HCT116 (cell line): ENCODE data around the gene NAA60. TPM values are rescaled to one million over a fixed set of nuclear protein-coding genes. Genes with fewer than 3 reads are reported as not detected.

ENCODE experiments used
- ATAC-seq: fragments of 200-7000 bp; cut with Tn5 transposase; 2 replicates; pipeline ENCODE4 v1.9.1; 2020; ENCODE audit warnings: mild to moderate bottlenecking, moderate library complexity
- BruUV-seq: library from RNA; stranded (reverse); fragments of 400-500 nt; replicated peaks from 2 replicates; lab custom pipeline; 2021; lab: Mats Ljungman, UMichigan
- CTCF ChIA-PET: fragments of 300-600 bp; sonication (Branson Sonifier 250); formaldehyde crosslinking; loops from one replicate; lab custom pipeline; 2021; ENCODE audit warnings: antibody characterized with exemption; lab: Charles Lee
- POLR2A ChIA-PET: fragments of 300-600, 350-600 bp; sonication (Branson Sonifier 250); formaldehyde crosslinking; loops from one replicate; lab custom pipeline; 2021; ENCODE audit warnings: antibody characterized with exemption; lab: Charles Lee
- RAD21 ChIA-PET, 2 experiments: fragments of 300-600 bp; sonication (Branson Sonifier 250); formaldehyde crosslinking; loops; one replicate each; lab custom pipeline; 2023; ENCODE audit warnings: low total read pairs in 2 of 2; ENCODE audit not compliant: uncharacterized antibody in 2 of 2, unreplicated experiment in 2 of 2, low non-redundant PET in 1 of 2; lab: Charles Lee
- DNase-seq: peaks from one replicate; pipeline ENCODE4 v3.0.0-alpha.2; 2010; ENCODE audit warnings: low read depth, low spot score
- H2AFZ ChIP-seq: fragments of 200-600 bp; shearing (Covaris generic), sonication (generic); 2 replicates; pipeline ENCODE4 v1.6.1; 2017; ENCODE audit warnings: low read depth, mixed run types, mixed read lengths, antibody characterized with exemption, low read length; ENCODE audit not compliant: poor library complexity, severe bottlenecking
- H3K27ac ChIP-seq: 2 replicates; pipeline ENCODE4 v1.5.1; 2012; ENCODE audit warnings: low read depth, low read length
- H3K27me3 ChIP-seq: fragments of 200-600 bp; sonication (generic); 2 replicates; pipeline ENCODE4 v1.6.1; 2016; ENCODE audit warnings: mixed run types, low read length, mixed read lengths; ENCODE audit not compliant: insufficient read depth
- H3K36me3 ChIP-seq, 2 experiments: fragments of 200-500 bp in 1 of 2; fragments of 200-600 bp in 1 of 2; sonication (Bioruptor generic) in 1 of 2; sonication (generic) in 1 of 2; 2 replicates each; pipeline versions ENCODE4 v1.5.1 to v1.6.1; 2014 to 2016; ENCODE audit warnings: low read length in 2 of 2, inconsistent platforms in 1 of 2, mixed read lengths in 1 of 2, mixed run types in 1 of 2; ENCODE audit not compliant: insufficient read depth in 2 of 2, control insufficient read depth in 1 of 2
- H3K4me1 ChIP-seq, 2 experiments: fragments of 200-600 bp in 1 of 2; sonication (generic) in 1 of 2; 2 replicates each; pipeline versions ENCODE4 v1.5.1 to v1.6.1; 2012 to 2017; ENCODE audit warnings: low read length in 2 of 2, inconsistent platforms in 1 of 2, mild to moderate bottlenecking in 1 of 2, mixed read lengths in 1 of 2, mixed run types in 1 of 2, moderate library complexity in 1 of 2; ENCODE audit not compliant: insufficient read depth in 2 of 2, control insufficient read depth in 1 of 2
- H3K4me2 ChIP-seq: fragments of 200-600 bp; sonication (generic); 2 replicates; pipeline ENCODE4 v1.6.1; 2017; ENCODE audit warnings: mixed run types, low read length, mixed read lengths
- H3K4me3 ChIP-seq, 2 experiments: fragments of 200-600 bp in 1 of 2; sonication (generic) in 1 of 2; replicated peaks in 1 of 2; 2 replicates each; pipeline ENCODE4 v1.5.1; 2011 to 2016; ENCODE audit warnings: low read length in 2 of 2, control low read depth in 1 of 2, low read depth in 1 of 2, mild to moderate bottlenecking in 1 of 2, mixed read lengths in 1 of 2, mixed run types in 1 of 2
- H3K79me2 ChIP-seq: fragments of 200-600 bp; sonication (generic); 2 replicates; pipeline ENCODE4 v1.6.1; 2017; ENCODE audit warnings: mild to moderate bottlenecking, mixed run types, low read length, moderate library complexity, mixed read lengths; ENCODE audit not compliant: insufficient read depth
- H3K9ac ChIP-seq: fragments of 200-600 bp; sonication (generic); 2 replicates; pipeline ENCODE4 v1.6.1; 2016; ENCODE audit warnings: low read length, mixed read lengths
- H3K9me2 ChIP-seq: fragments of 200-600 bp; sonication (generic), shearing (Covaris generic); 2 replicates; pipeline ENCODE4 v1.6.1; 2017; ENCODE audit warnings: mixed run types, mild to moderate bottlenecking, moderate library complexity; ENCODE audit not compliant: insufficient read depth
- H3K9me3 ChIP-seq, 2 experiments: fragments of 200-500 bp in 1 of 2; fragments of 200-600 bp in 1 of 2; sonication (Bioruptor generic) in 1 of 2; sonication (generic) in 1 of 2; 2 replicates each; pipeline ENCODE4 v1.6.1; 2014 to 2017; ENCODE audit warnings: low read length in 2 of 2, mixed read lengths in 2 of 2, inconsistent platforms in 1 of 2, low read depth in 1 of 2, mild to moderate bottlenecking in 1 of 2, mixed run types in 1 of 2, moderate library complexity in 1 of 2; ENCODE audit not compliant: control insufficient read depth in 1 of 2, insufficient read depth in 1 of 2
- H4K20me1 ChIP-seq: fragments of 200-600 bp; sonication (generic), shearing (Covaris generic); 2 replicates; pipeline ENCODE4 v1.6.1; 2017; ENCODE audit warnings: mixed run types, mild to moderate bottlenecking, moderate library complexity; ENCODE audit not compliant: insufficient read depth
- ATF3 ChIP-seq: IDR thresholded peaks from 2 replicates; pipeline ENCODE4 v1.6.1; 2012
- CBX3 ChIP-seq: IDR thresholded peaks from 2 replicates; pipeline ENCODE4 v1.6.1; 2012; ENCODE audit warnings: low read depth
- CEBPB ChIP-seq: IDR thresholded peaks from 2 replicates; pipeline ENCODE4 v1.6.1; 2012; ENCODE audit warnings: low read depth
- CTCF ChIP-seq, 3 experiments: fragments of 200-600 bp in 1 of 3; sonication (generic) in 1 of 3; IDR thresholded peaks in 2 of 3; conservative IDR thresholded peaks in 1 of 3; 2 replicates each; pipeline ENCODE4 v1.5.1; 2012 to 2017; ENCODE audit warnings: low read depth in 2 of 3, low read length in 2 of 3, antibody characterized with exemption in 1 of 3, borderline replicate concordance in 1 of 3, control low read depth in 1 of 3, mild to moderate bottlenecking in 1 of 3, mixed read lengths in 1 of 3, mixed run types in 1 of 3, moderate library complexity in 1 of 3; ENCODE audit not compliant: insufficient read depth in 1 of 3
- ELF1 ChIP-seq: IDR thresholded peaks from 2 replicates; pipeline ENCODE4 v1.6.1; 2012; ENCODE audit warnings: low read depth, borderline replicate concordance
- EZH2phosphoT487 ChIP-seq: fragments of 200-600 bp; IDR thresholded peaks from 2 replicates; pipeline ENCODE4 v1.6.1; 2018; ENCODE audit warnings: antibody characterized with exemption, borderline replicate concordance
- FOSL1 ChIP-seq: IDR thresholded peaks from 2 replicates; pipeline ENCODE4 v1.6.1; 2012; ENCODE audit warnings: low read depth
- POLR2A ChIP-seq: IDR thresholded peaks from 2 replicates; pipeline ENCODE4 v1.7.0; 2011; ENCODE audit warnings: borderline replicate concordance; ENCODE audit not compliant: insufficient read depth, insufficient read length; ENCODE audit errors: extremely low read depth
- POLR2AphosphoS5 ChIP-seq: IDR thresholded peaks from 2 replicates; pipeline ENCODE4 v1.6.1; 2011; ENCODE audit warnings: mild to moderate bottlenecking, low read depth, low read length, moderate library complexity
- SIN3A ChIP-seq: IDR thresholded peaks from 2 replicates; pipeline ENCODE4 v1.6.1; 2012; ENCODE audit warnings: low read depth
- SRF ChIP-seq: IDR thresholded peaks from 2 replicates; pipeline ENCODE4 v1.6.1; 2012; ENCODE audit warnings: low read depth
- TCF7L2 ChIP-seq: IDR thresholded peaks from 2 replicates; pipeline ENCODE4 v1.7.0; 2011; ENCODE audit warnings: borderline replicate concordance, inconsistent platforms; ENCODE audit not compliant: insufficient read depth, insufficient read length; ENCODE audit errors: extremely low read depth
- ZBTB33 ChIP-seq: IDR thresholded peaks from 2 replicates; pipeline ENCODE4 v1.6.1; 2011; ENCODE audit warnings: mild to moderate bottlenecking, low read length, moderate library complexity; ENCODE audit not compliant: insufficient replicate concordance; ENCODE audit errors: extremely low read depth
- ZFX ChIP-seq: fragments of 450-650 bp; IDR thresholded peaks from 2 replicates; pipeline ENCODE4 v1.6.1; 2017
- intact Hi-C: fragments of 100-400 bp; cut with micrococcal nuclease; formaldehyde crosslinking; loops from 2 replicates; pipeline ENCODE4 v1.10.0; 2022
- total RNA-seq: library from RNA; stranded (reverse); gene quantifications from one replicate; pipeline ENCODE4 v1.2.1, GENCODE V29; 2021; ENCODE audit not compliant: unreplicated experiment

Gene NAA60
- total RNA-seq, 1 experiment from 2014 or later: 32.2 TPM

GRCh38 chr16:3413730-3414379 is 29.6 kb upstream of the NAA60 start:
- DNase-seq (no peak), ATAC-seq (no peak)
- Histone ChIP-seq H3K4me2 (no peak overlapping the region), H3K9ac (no peak overlapping the region), H3K79me2 (no peaks in the 10 kb centered on the region), H3K36me3 (peaks cover 0 to 1% of the 10 kb centered on the region in 2 experiments; a peak in 1 of 4 replicates), H2AFZ (no peak overlapping the region), H3K9me3 (peaks cover 2 to 12% of the 10 kb centered on the region in 2 experiments; a peak in 3 of 4 replicates), H3K4me3 (no peak overlapping the region), H3K9me2 (no peaks in the 10 kb centered on the region), H3K4me1 (no peaks in the 10 kb centered on the region), H3K27me3 (no peaks in the 10 kb centered on the region), H4K20me1 (no peaks in the 10 kb centered on the region), H3K27ac (no peak overlapping the region)
- no TSS peak for BruUV-seq
- intact Hi-C loops: no loop called here
- TF ChIP-seq SIN3A: no peak
- TF ChIP-seq FOSL1: no peak
- no peak for TF ChIP-seq SRF
- no peak for TF ChIP-seq POLR2AphosphoS5
- TF ChIP-seq CBX3: no peak
- no peak for TF ChIP-seq ZFX
- TF ChIP-seq CEBPB: no peak
- POLR2A ChIA-PET: no interaction called here
- RAD21 ChIA-PET: no interaction called here
- CTCF ChIA-PET: no interaction called here

- Histone ChIP-seq H2AFZ (no peak overlapping the region), H3K4me1 (no peaks in the 10 kb centered on the region), H3K36me3 (peaks cover 0 to 2% of the 10 kb centered on the region in 2 experiments; a peak in 1 of 4 replicates), H3K9me3 (no peaks in the 10 kb centered on the region), H3K79me2 (no peaks in the 10 kb centered on the region), H3K4me2 (no peak overlapping the region), H4K20me1 (no peaks in the 10 kb centered on the region), H3K4me3 (no peak overlapping the region)
- RAD21 ChIA-PET: no interaction called here
- no peak for DNase-seq
- TF ChIP-seq SRF: no peak
- no peak for TF ChIP-seq EZH2phosphoT487
- TF ChIP-seq TCF7L2: no peak
- TF ChIP-seq ZBTB33: no peak
- no peak for TF ChIP-seq CBX3
- no peak for TF ChIP-seq ELF1
- TF ChIP-seq CTCF (IDR thresholded peaks at IDR 0.05 in 2 of 3, conservative IDR thresholded peaks at IDR 0.05 in 1 of 3; ENCODE audit: borderline replicate concordance in 1 of 3, insufficient read depth in 1 of 3, low read depth in 2 of 3, low read length in 2 of 3): no peak
- no peak for TF ChIP-seq ATF3
- no peak for TF ChIP-seq POLR2A
- TF ChIP-seq, all 23 proteins: peak for 0
- POLR2A ChIA-PET: no interaction called here
- CTCF ChIA-PET: no interaction called here
- Histone ChIP-seq H3K9me2 (no peaks in the 10 kb centered on the region), H3K27me3 (no peaks in the 10 kb centered on the region), H3K27ac (no peak overlapping the region), H3K9ac (no peak overlapping the region)
- no peak for ATAC-seq
- BruUV-seq: no TSS peak
- intact Hi-C loops: no loop called here
Measured at GRCh38 chr16:3431779-3432219, 11.7 kb upstream of the NAA60 start.
